SK-N-SH (cell line): Measurements from ENCODE around the gene RGS6. TPM values are rescaled to one million over a fixed set of nuclear protein-coding genes. Genes with fewer than 3 reads are reported as not detected.

Experiments used
- CTCF ChIA-PET: fragments of 300-600, 350-600 bp; formaldehyde crosslinking; extraction: SDS; loops from one replicate; lab custom pipeline; 2021; lab: Yijun Ruan, JAX
- POLR2A ChIA-PET: fragments of 350-600 bp; sonication (Branson Sonifier 250); formaldehyde crosslinking; extraction: SDS; loops from one replicate; lab custom pipeline; 2020; ENCODE audit warnings: antibody characterized with exemption, inconsistent platforms; lab: Yijun Ruan, JAX
- DNase-seq: peaks from one replicate; pipeline ENCODE4 v3.0.0; 2012
- H2AFZ ChIP-seq: fragments of 200-600 bp; sonication (generic); 2 replicates; pipeline ENCODE4 v1.8.1; 2016; ENCODE audit warnings: antibody characterized with exemption, mild to moderate bottlenecking, low read depth
- H3F3A ChIP-seq: fragments of 200-600 bp; sonication (generic); replicated peaks from 2 replicates; pipeline ENCODE3; 2016; ENCODE audit warnings: antibody characterized with exemption, mild to moderate bottlenecking; ENCODE audit not compliant: insufficient read depth
- H3K27ac ChIP-seq, 2 experiments: fragments of 200-500 bp in 1 of 2; fragments of 200-600 bp in 1 of 2; sonication (Bioruptor generic) in 1 of 2; sonication (generic), shearing (Covaris generic) in 1 of 2; 2 replicates each; pipeline versions ENCODE4 v1.5.1 to v1.6.1; 2014 to 2016; ENCODE audit warnings: low read depth in 2 of 2, inconsistent platforms in 1 of 2, low read length in 1 of 2, mild to moderate bottlenecking in 1 of 2, mixed read lengths in 1 of 2
- H3K27me3 ChIP-seq: fragments of 200-600 bp; sonication (generic), shearing (Covaris generic); 2 replicates; pipeline ENCODE4 v1.6.1; 2016; ENCODE audit warnings: mixed run types; ENCODE audit not compliant: insufficient read depth
- H3K36me3 ChIP-seq, 2 experiments: fragments of 200-500 bp in 1 of 2; fragments of 200-600 bp in 1 of 2; sonication (Bioruptor generic) in 1 of 2; sonication (generic) in 1 of 2; replicated peaks in 1 of 2; 2 replicates each; pipeline versions ENCODE3 to v1.5.1; 2014 to 2016; ENCODE audit warnings: low read length in 1 of 2, mild to moderate bottlenecking in 1 of 2; ENCODE audit not compliant: insufficient read depth in 2 of 2, control insufficient read depth in 1 of 2
- H3K4me1 ChIP-seq, 2 experiments: fragments of 200-500 bp in 1 of 2; fragments of 200-600 bp in 1 of 2; sonication (Bioruptor generic) in 1 of 2; sonication (generic), shearing (Covaris generic) in 1 of 2; 2 replicates each; pipeline versions ENCODE4 v1.5.1 to v1.6.1; 2014 to 2016; ENCODE audit warnings: low read depth in 1 of 2, low read length in 1 of 2, mixed run types in 1 of 2; ENCODE audit not compliant: insufficient read depth in 2 of 2, control insufficient read depth in 1 of 2
- H3K4me2 ChIP-seq: fragments of 200-600 bp; sonication (generic), shearing (Covaris generic); 2 replicates; pipeline ENCODE4 v1.6.1; 2017; ENCODE audit warnings: mixed run types
- H3K4me3 ChIP-seq, 2 experiments: fragments of 200-500 bp in 1 of 2; fragments of 200-600 bp in 1 of 2; sonication (Bioruptor generic) in 1 of 2; sonication (generic), shearing (Covaris generic) in 1 of 2; 2 replicates each; pipeline versions ENCODE4 v1.5.1 to v1.8.1; 2014 to 2016; ENCODE audit warnings: low read depth in 2 of 2, inconsistent platforms in 1 of 2, low read length in 1 of 2, mild to moderate bottlenecking in 1 of 2, mixed read lengths in 1 of 2, moderate library complexity in 1 of 2
- H3K79me2 ChIP-seq: fragments of 200-600 bp; sonication (generic); 2 replicates; pipeline ENCODE4 v1.8.1; 2017; ENCODE audit warnings: mild to moderate bottlenecking; ENCODE audit not compliant: insufficient read depth
- H3K9ac ChIP-seq: fragments of 200-600 bp; sonication (generic); 2 replicates; pipeline ENCODE4 v1.6.1; 2017; ENCODE audit warnings: mixed run types
- H3K9me2 ChIP-seq: fragments of 200-600 bp; sonication (generic); 2 replicates; pipeline ENCODE4 v1.6.1; 2017; ENCODE audit warnings: mixed run types
- H3K9me3 ChIP-seq: fragments of 200-600 bp; sonication (generic); 2 replicates; pipeline ENCODE4 v1.6.1; 2017; ENCODE audit warnings: mixed run types, mild to moderate bottlenecking, moderate library complexity
- H4K20me1 ChIP-seq: fragments of 200-600 bp; sonication (generic); 2 replicates; pipeline ENCODE4 v1.6.1; 2017; ENCODE audit warnings: mild to moderate bottlenecking, mixed run types; ENCODE audit not compliant: insufficient read depth
- EP300 ChIP-seq, 2 experiments: IDR thresholded peaks; 2 replicates each; pipeline versions ENCODE4 v1.4.0 to v1.6.1; 2012; ENCODE audit warnings: borderline replicate concordance in 1 of 2, low read depth in 1 of 2, low read length in 1 of 2
- NFIC ChIP-seq: IDR thresholded peaks from 2 replicates; pipeline ENCODE4 v1.4.0; 2012; ENCODE audit warnings: borderline replicate concordance
- TAF1 ChIP-seq: IDR thresholded peaks from 2 replicates; pipeline ENCODE4 v1.6.1; 2012; ENCODE audit warnings: low read depth, mild to moderate bottlenecking, low read length, moderate library complexity, borderline replicate concordance
- WGBS: methylation state at CpG from one replicate; pipeline ENCODE4 v1.1.6; 2017; ENCODE audit warnings: low lambda C conversion rate; 5-methylcytosine and 5-hydroxymethylcytosine counted together
- polyA plus RNA-seq, 3 experiments: library from polyadenylated mRNA; depleted of rRNA; stranded (reverse); fragments of >200 nt; gene quantifications; 2 replicates each; pipeline ENCODE4 v1.2.3, GENCODE V29; 2012
- TF ChIP-seq, protein P1 (sequence below): fragments of 200-600 bp; sonication (generic); IDR thresholded peaks from 2 replicates; pipeline ENCODE4 v1.6.1; 2017; ENCODE audit warnings: antibody characterized with exemption, mild to moderate bottlenecking, moderate library complexity
- TF ChIP-seq, protein P2 (sequence below): IDR thresholded peaks from 2 replicates; pipeline ENCODE4 v1.4.0; 2012; ENCODE audit warnings: low read depth, borderline replicate concordance

Gene RGS6
- polyA plus RNA-seq, 1 of the 3 experiments (the other 2 are of a cell fraction), result not detected

DNA sequence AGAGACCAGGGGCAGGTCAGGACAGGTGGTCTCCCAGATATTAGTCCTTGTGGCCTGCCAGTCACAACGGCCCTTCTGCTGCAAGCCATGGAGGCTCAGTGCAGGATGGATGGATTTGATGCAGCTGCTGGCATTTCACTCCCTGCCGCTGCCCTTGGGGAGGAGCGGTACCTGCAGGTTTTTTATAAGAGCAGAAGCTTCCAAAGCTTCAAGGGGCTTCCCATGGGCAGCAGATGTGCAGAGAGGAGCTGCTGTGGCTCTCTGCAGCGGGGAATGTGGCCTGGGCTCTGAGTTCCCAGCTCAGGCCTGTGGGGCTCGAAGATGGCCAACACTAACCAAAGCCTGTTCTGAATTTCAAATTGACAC is 582.4 kb downstream of the RGS6 start:
- 52% methylated on average over 3 of the region's 5 CpGs for WGBS
- no peak overlapping the region for H3K4me2 ChIP-seq
- no peak overlapping the region for H3K4me3 ChIP-seq
- no peaks in the 10 kb centered on the region for H3F3A ChIP-seq
- no peaks in the 10 kb centered on the region for H3K36me3 ChIP-seq
- POLR2A ChIA-PET, result interaction anchor here (1.6 kb wide), 1 partner anchor 434 kb away, joined by 3 read pairs; no protein-coding TSS in a partner anchor
- DNase-seq, result no peak
- TF ChIP-seq EP300 (IDR thresholded peaks at IDR 0.05; ENCODE audit: borderline replicate concordance in 1 of 2, low read depth in 1 of 2, low read length in 1 of 2), result no peak
- TF ChIP-seq, all 33 proteins: peak for 0
- Histone ChIP-seq H3K79me2 (no peaks in the 10 kb centered on the region), H3K9ac (no peak overlapping the region), H3K27ac (no peak overlapping the region), H3K27me3 (peaks cover 19% of the 10 kb centered on the region; the same call in 1 of the 2 replicates), H3K9me3 (peaks cover 4% of the 10 kb centered on the region; the same call in 1 of the 2 replicates), H3K9me2 (no peaks in the 10 kb centered on the region), H2AFZ (no peak overlapping the region), H3K4me1 (peaks cover 0 to 7% of the 10 kb centered on the region in 2 experiments; a peak in 1 of 4 replicates), H4K20me1 (no peaks in the 10 kb centered on the region)
- CTCF ChIA-PET, result interaction anchor here (0.6 to 8.9 kb wide), 53 partner anchors 8 to 716 kb away, joined by 3 to 339 read pairs (median 6); partner anchors contain the start of genes DCAF4 and DPF3

- H3K4me2 ChIP-seq, result no peak overlapping the region
- WGBS, result 72% methylated on average over 8 of the region's 11 CpGs
- H3K36me3 ChIP-seq, result no peaks in the 10 kb centered on the region
- DNase-seq, result no peak
- H3K27me3 ChIP-seq, result peaks cover 10% of the 10 kb centered on the region; the same call in 1 of the 2 replicates
- no peak overlapping the region for H3K27ac ChIP-seq
- H3K4me3 ChIP-seq, result no peak overlapping the region
- CTCF ChIA-PET, result interaction anchor here (0.6 to 8.9 kb wide), 51 partner anchors 9 to 796 kb away, joined by 3 to 339 read pairs (median 4); partner anchors contain the start of genes DCAF4 and DPF3
- H3K9ac ChIP-seq, result no peak overlapping the region
- no peaks in the 10 kb centered on the region for H3F3A ChIP-seq
- TF ChIP-seq TAF1, result no peak
- TF ChIP-seq, protein P1, sequence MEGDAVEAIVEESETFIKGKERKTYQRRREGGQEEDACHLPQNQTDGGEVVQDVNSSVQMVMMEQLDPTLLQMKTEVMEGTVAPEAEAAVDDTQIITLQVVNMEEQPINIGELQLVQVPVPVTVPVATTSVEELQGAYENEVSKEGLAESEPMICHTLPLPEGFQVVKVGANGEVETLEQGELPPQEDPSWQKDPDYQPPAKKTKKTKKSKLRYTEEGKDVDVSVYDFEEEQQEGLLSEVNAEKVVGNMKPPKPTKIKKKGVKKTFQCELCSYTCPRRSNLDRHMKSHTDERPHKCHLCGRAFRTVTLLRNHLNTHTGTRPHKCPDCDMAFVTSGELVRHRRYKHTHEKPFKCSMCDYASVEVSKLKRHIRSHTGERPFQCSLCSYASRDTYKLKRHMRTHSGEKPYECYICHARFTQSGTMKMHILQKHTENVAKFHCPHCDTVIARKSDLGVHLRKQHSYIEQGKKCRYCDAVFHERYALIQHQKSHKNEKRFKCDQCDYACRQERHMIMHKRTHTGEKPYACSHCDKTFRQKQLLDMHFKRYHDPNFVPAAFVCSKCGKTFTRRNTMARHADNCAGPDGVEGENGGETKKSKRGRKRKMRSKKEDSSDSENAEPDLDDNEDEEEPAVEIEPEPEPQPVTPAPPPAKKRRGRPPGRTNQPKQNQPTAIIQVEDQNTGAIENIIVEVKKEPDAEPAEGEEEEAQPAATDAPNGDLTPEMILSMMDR, result peak; percentile 17; the same call in 1 of the 2 replicates
- TF ChIP-seq NFIC, result 0 out of 2 replicates have a peak, but pooled peaks have one; percentile 29
- TF ChIP-seq, protein P2, sequence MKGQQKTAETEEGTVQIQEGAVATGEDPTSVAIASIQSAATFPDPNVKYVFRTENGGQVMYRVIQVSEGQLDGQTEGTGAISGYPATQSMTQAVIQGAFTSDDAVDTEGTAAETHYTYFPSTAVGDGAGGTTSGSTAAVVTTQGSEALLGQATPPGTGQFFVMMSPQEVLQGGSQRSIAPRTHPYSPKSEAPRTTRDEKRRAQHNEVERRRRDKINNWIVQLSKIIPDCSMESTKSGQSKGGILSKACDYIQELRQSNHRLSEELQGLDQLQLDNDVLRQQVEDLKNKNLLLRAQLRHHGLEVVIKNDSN, result no peak
- H3K9me2 ChIP-seq, result no peaks in the 10 kb centered on the region
- H4K20me1 ChIP-seq, result no peaks in the 10 kb centered on the region
- H3K79me2 ChIP-seq, result no peaks in the 10 kb centered on the region
- H3K9me3 ChIP-seq, result peaks cover 5% of the 10 kb centered on the region; the same call in 1 of the 2 replicates
- H2AFZ ChIP-seq, result no peak overlapping the region
- POLR2A ChIA-PET, result interaction anchor here (1.6 kb wide), 1 partner anchor 433 kb away, joined by 3 read pairs; no protein-coding TSS in a partner anchor
- H3K4me1 ChIP-seq, result peaks cover 0 to 7% of the 10 kb centered on the region in 2 experiments; a peak in 1 of 4 replicates
These were observed 583.8 kb downstream of the RGS6 start for GRCh38 chr14:72515779-72516770.
